ENCODE measurements around the gene PCGF1. TPM values are rescaled to one million over a fixed set of nuclear protein-coding genes. Genes with fewer than 3 reads are reported as not detected.
A peak's percentile ranks its signal among the peaks of the same experiment; 100 is the strongest.

The PCGF1 gene
- total RNA-seq, 1 experiment from 2014 or later = 28.1 TPM

DNA sequence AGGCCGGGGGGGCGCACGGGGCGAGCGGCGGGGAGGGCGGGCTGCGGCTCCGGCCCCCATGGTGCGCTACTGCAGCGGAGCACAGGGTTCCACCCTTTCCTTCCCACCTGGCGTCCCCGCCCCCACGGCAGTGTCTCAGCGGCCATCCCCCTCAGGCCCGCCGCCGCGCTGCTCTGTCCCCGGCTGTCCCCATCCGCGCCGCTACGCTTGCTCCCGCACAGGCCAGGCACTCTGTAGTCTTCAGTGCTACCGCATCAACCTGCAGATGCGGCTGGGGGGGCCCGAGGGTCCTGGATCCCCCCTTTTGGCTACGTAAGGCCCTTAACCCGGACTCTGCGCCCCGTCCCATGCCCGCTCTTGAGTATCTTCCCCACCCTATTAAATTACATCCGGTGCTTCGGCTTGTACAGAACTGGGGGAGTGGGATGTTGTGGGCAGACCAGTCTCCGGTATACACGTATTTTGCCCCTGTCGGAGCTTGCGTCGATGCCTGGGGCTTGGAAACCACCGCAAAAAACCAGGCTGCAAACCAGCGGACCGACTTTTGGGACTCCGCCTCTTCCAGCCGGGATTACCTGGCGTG, 49.9 kb downstream of the PCGF1 start:
- WGBS (ENCODE audit: extremely low coverage, insufficient read length, low lambda C conversion rate) = no CpG with 5 or more reads among the region's 46 CpGs
- Histone ChIP-seq H3K23ac (ENCODE audit: insufficient read length, low read depth, low read length) (no peak overlapping the region), H4K20me1 (ENCODE audit: control insufficient read depth, insufficient read depth, insufficient read length) (peaks cover 2% of the 10 kb centered on the region), H2BK12ac (ENCODE audit: insufficient read length, low read depth, low read length) (no peak overlapping the region), H2BK20ac (ENCODE audit: low read depth, low read length, poor library complexity, severe bottlenecking) (no peak overlapping the region), H3K79me2 (ENCODE audit: insufficient read depth, low read length) (no peaks in the 10 kb centered on the region), H4K91ac (ENCODE audit: insufficient read length, low read depth, low read length) (no peak overlapping the region), H4K5ac (ENCODE audit: insufficient read length, low read depth, low read length) (no peak overlapping the region), H3K9me3 (ENCODE audit: control insufficient read depth, low read depth, low read length) (no peaks in the 10 kb centered on the region), H3K27me3 (ENCODE audit: insufficient read depth, low read length) (no peaks in the 10 kb centered on the region), H3T11ph (ENCODE audit: low read length) (no peak overlapping the region), H3K18ac (ENCODE audit: insufficient read length, low read depth, low read length) (peak overlapping the region; percentile 91), H3K9ac (ENCODE audit: extremely low read depth, insufficient read length, low read length) (peak overlapping the region; percentile 83), H3K14ac (ENCODE audit: insufficient read depth, low read length) (peak overlapping the region; percentile 96), H3K56ac (ENCODE audit: insufficient read length, low read depth, low read length) (no peak overlapping the region), H2BK5ac (ENCODE audit: insufficient read length, low read length) (no peak overlapping the region), H4K8ac (replicated peaks; ENCODE audit: insufficient read length, low read depth, low read length) (no peak overlapping the region), H3K23me2 (ENCODE audit: insufficient read length, low read depth, low read length, poor library complexity, severe bottlenecking) (peaks cover 18% of the 10 kb centered on the region), H3K4ac (ENCODE audit: low read depth, low read length) (no peak overlapping the region; the same call in 1 of the 2 replicates), H3K27ac (ENCODE audit: insufficient read length, low read depth, low read length) (peak overlapping the region; percentile 80), H2BK120ac (ENCODE audit: low read depth, low read length, poor library complexity, severe bottlenecking) (peak overlapping the region; percentile 78), H2AK5ac (ENCODE audit: insufficient read length, low read length) (no peak overlapping the region), H2AFZ (ENCODE audit: low read length) (no peak overlapping the region), H3K4me1 (ENCODE audit: insufficient read depth, low read length) (peaks cover 2% of the 10 kb centered on the region; the same call in 1 of the 2 replicates), H3K79me1 (ENCODE audit: insufficient read depth, low read depth, low read length, poor library complexity, severe bottlenecking) (no peaks in the 10 kb centered on the region), H3K4me2 (ENCODE audit: insufficient read depth, insufficient read length, low read length) (peak overlapping the region; percentile 92), H2BK15ac (ENCODE audit: low read depth, low read length) (no peak overlapping the region)
- Mint-ChIP-seq H3K4me1 (peaks cover 27 to 36% of the 10 kb centered on the region in 2 experiments), H3K27me3 (ENCODE audit: low read depth) (no peaks in the 10 kb centered on the region), H3K36me3 (ENCODE audit: insufficient read depth in 1 of 3, low read depth in 3 of 3) (peaks cover 4 to 22% (median 21%) of the 10 kb centered on the region in 3 experiments; a peak in 6 of 7 replicates), H3K9me3 (no peaks in the 10 kb centered on the region), H3K27ac (peak overlapping the region; percentile 98 to 99 (median 99)), H3K4me3 (peak overlapping the region; percentile 96 to 97)
- peak; percentile 83 for DNase-seq
- TF ChIP-seq, protein P1, sequence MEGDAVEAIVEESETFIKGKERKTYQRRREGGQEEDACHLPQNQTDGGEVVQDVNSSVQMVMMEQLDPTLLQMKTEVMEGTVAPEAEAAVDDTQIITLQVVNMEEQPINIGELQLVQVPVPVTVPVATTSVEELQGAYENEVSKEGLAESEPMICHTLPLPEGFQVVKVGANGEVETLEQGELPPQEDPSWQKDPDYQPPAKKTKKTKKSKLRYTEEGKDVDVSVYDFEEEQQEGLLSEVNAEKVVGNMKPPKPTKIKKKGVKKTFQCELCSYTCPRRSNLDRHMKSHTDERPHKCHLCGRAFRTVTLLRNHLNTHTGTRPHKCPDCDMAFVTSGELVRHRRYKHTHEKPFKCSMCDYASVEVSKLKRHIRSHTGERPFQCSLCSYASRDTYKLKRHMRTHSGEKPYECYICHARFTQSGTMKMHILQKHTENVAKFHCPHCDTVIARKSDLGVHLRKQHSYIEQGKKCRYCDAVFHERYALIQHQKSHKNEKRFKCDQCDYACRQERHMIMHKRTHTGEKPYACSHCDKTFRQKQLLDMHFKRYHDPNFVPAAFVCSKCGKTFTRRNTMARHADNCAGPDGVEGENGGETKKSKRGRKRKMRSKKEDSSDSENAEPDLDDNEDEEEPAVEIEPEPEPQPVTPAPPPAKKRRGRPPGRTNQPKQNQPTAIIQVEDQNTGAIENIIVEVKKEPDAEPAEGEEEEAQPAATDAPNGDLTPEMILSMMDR (conservative IDR thresholded peaks at IDR 0.05) = no peak

Data from H9 (cell line).